A673 (cell line): ENCODE results near the gene CENPU. TPM values are rescaled to one million over a fixed set of nuclear protein-coding genes. Genes with fewer than 3 reads are reported as not detected.

Experiments used
- BruUV-seq: library from RNA; stranded (reverse); fragments of 400-500 nt; replicated peaks from 2 replicates; lab custom pipeline; 2021; lab: Mats Ljungman, UMichigan
- CTCF ChIA-PET: fragments of 300-600 bp; sonication (Branson Sonifier 250); formaldehyde crosslinking; loops from one replicate; lab custom pipeline; 2022; ENCODE audit warnings: antibody characterized with exemption; lab: Charles Lee
- POLR2A ChIA-PET: fragments of 300-600 bp; sonication (Branson Sonifier 250); formaldehyde crosslinking; loops from one replicate; lab custom pipeline; 2022; ENCODE audit warnings: antibody characterized with exemption; ENCODE audit not compliant: low non-redundant PET; lab: Charles Lee
- DNase-seq: peaks from one replicate; pipeline ENCODE4 v3.0.0-alpha.2; 2015; ENCODE audit warnings: low spot score
- H3K27ac ChIP-seq: fragments of 200-600 bp; sonication (generic); 2 replicates; pipeline ENCODE4 v1.5.1; 2016; ENCODE audit warnings: mixed run types, low read depth, mild to moderate bottlenecking, mixed read lengths, antibody characterized with exemption, low read length; ENCODE audit not compliant: poor library complexity, severe bottlenecking
- H3K27me3 ChIP-seq: fragments of 200-600 bp; sonication (generic); replicated peaks from 2 replicates; pipeline ENCODE4 v1.6.1; 2017; ENCODE audit warnings: mixed run types, low read depth, mild to moderate bottlenecking, mixed read lengths, antibody characterized with exemption, low read length; ENCODE audit not compliant: insufficient read depth, poor library complexity
- H3K36me3 ChIP-seq: fragments of 200-600 bp; sonication (generic); 2 replicates; pipeline ENCODE4 v1.6.1; 2016; ENCODE audit warnings: mixed run types, mild to moderate bottlenecking, mixed read lengths, antibody characterized with exemption, low read length; ENCODE audit not compliant: insufficient read depth, poor library complexity, severe bottlenecking
- H3K4me1 ChIP-seq: fragments of 200-600 bp; sonication (generic); 2 replicates; pipeline ENCODE4 v1.6.1; 2017; ENCODE audit warnings: mixed run types, mild to moderate bottlenecking, mixed read lengths, antibody characterized with exemption, low read length; ENCODE audit not compliant: insufficient read depth, poor library complexity, severe bottlenecking
- H3K4me3 ChIP-seq: fragments of 200-600 bp; sonication (generic); 2 replicates; pipeline ENCODE4 v1.5.1; 2016; ENCODE audit warnings: low read depth, mixed run types, mild to moderate bottlenecking, mixed read lengths, low read length; ENCODE audit not compliant: poor library complexity, severe bottlenecking
- H3K9me3 ChIP-seq: fragments of 200-600 bp; sonication (generic); 2 replicates; pipeline ENCODE4 v1.6.1; 2016; ENCODE audit warnings: mixed run types, low read depth, mild to moderate bottlenecking, mixed read lengths, antibody characterized with exemption, low read length; ENCODE audit not compliant: poor library complexity, severe bottlenecking
- EZH2 ChIP-seq: fragments of 200-600 bp; sonication (generic); IDR thresholded peaks from 2 replicates; pipeline ENCODE4 v1.6.1; 2017; ENCODE audit warnings: borderline replicate concordance, low read depth, mild to moderate bottlenecking, mixed read lengths, antibody characterized with exemption, low read length; ENCODE audit not compliant: poor library complexity, severe bottlenecking
- intact Hi-C: fragments of 100-400 bp; cut with micrococcal nuclease; formaldehyde crosslinking; loops from one replicate; pipeline ENCODE4 v1.10.0; 2022; ENCODE audit not compliant: unreplicated experiment
- total RNA-seq: library from RNA; stranded (reverse); gene quantifications from 2 replicates; pipeline ENCODE4 v1.2.3, GENCODE V29; 2021
- TF ChIP-seq, protein P1 (sequence below): fragments of 300-800, 200-600 bp; sonication (generic); conservative IDR thresholded peaks from 2 replicates; pipeline ENCODE4 v1.5.1; 2017; ENCODE audit warnings: low read depth, mild to moderate bottlenecking, antibody characterized with exemption, low read length, moderate library complexity, mixed read lengths

The CENPU gene
- total RNA-seq, 1 experiment from 2014 or later = 87.3 TPM

DNA sequence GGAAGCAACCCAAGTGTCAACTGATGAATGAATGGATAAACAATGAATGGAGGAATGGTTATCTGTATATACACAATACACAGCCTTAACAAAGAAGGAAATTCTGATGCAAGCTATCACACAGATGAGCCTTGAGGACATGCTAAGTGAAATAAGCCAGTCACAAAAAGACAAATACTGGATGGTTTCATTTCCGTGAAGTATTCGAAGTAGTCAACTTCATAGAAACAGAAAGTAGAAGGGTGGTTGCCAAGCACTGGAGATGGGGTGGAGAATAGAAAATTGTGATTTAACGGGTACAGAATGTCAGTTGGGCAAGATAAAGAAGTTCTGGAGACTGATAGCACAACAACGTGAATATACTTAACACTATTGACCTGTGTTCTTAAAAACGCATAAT lies 28.2 kb downstream of the CENPU start:
- no TSS peak for BruUV-seq
- TF ChIP-seq, protein P1, sequence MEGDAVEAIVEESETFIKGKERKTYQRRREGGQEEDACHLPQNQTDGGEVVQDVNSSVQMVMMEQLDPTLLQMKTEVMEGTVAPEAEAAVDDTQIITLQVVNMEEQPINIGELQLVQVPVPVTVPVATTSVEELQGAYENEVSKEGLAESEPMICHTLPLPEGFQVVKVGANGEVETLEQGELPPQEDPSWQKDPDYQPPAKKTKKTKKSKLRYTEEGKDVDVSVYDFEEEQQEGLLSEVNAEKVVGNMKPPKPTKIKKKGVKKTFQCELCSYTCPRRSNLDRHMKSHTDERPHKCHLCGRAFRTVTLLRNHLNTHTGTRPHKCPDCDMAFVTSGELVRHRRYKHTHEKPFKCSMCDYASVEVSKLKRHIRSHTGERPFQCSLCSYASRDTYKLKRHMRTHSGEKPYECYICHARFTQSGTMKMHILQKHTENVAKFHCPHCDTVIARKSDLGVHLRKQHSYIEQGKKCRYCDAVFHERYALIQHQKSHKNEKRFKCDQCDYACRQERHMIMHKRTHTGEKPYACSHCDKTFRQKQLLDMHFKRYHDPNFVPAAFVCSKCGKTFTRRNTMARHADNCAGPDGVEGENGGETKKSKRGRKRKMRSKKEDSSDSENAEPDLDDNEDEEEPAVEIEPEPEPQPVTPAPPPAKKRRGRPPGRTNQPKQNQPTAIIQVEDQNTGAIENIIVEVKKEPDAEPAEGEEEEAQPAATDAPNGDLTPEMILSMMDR = no peak
- TF ChIP-seq EZH2 = no peak
- ChIA-PET CTCF (no interaction called here), POLR2A (no interaction called here)
- DNase-seq = no peak
- intact Hi-C loops = no loop called here
- Histone ChIP-seq H3K4me1 (no peaks in the 10 kb centered on the region), H3K27me3 (no peaks in the 10 kb centered on the region), H3K4me3 (no peak overlapping the region), H3K36me3 (peaks cover 81% of the 10 kb centered on the region), H3K9me3 (no peaks in the 10 kb centered on the region), H3K27ac (no peak overlapping the region)

DNA sequence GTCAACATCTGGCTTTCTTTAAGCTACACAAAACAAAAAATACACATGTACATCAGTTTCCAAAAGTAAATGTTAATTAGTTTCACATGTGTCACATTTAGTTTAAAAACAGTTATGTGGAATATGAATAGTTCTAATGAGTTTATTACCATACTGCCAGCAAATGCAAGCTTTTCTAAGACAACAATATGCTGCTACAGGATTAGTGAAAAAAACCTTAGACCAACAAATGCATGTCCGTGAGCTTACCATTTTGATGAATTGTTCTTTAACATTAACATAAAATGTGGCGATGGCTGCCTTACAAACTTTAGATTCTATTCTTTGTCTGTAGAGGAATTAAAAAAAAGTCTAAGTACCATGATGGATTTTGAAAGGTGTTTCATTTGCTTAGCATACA lies 31.8 kb downstream of the CENPU start:
- POLR2A ChIA-PET = no interaction called here
- H3K27me3 ChIP-seq = no peaks in the 10 kb centered on the region
- no peak for DNase-seq
- H3K27ac ChIP-seq = no peak overlapping the region
- H3K4me3 ChIP-seq = no peak overlapping the region
- H3K36me3 ChIP-seq = peaks cover 67% of the 10 kb centered on the region
- no TSS peak for BruUV-seq
- intact Hi-C loops = no loop called here
- H3K4me1 ChIP-seq = no peaks in the 10 kb centered on the region
- TF ChIP-seq EZH2 = no peak
- TF ChIP-seq, protein P1 = no peak
- no peaks in the 10 kb centered on the region for H3K9me3 ChIP-seq
- CTCF ChIA-PET = no interaction called here

- no TSS peak for BruUV-seq
- no peaks in the 10 kb centered on the region for H3K9me3 ChIP-seq
- no peak for DNase-seq
- H3K27me3 ChIP-seq = no peaks in the 10 kb centered on the region
- ChIA-PET CTCF (no interaction called here), POLR2A (no interaction called here)
- no peak overlapping the region for H3K4me3 ChIP-seq
- TF ChIP-seq, protein P1 = no peak
- no peak for TF ChIP-seq EZH2
- H3K27ac ChIP-seq = no peak overlapping the region
- intact Hi-C loops = no loop called here
- H3K36me3 ChIP-seq = peaks cover 75% of the 10 kb centered on the region
- H3K4me1 ChIP-seq = no peaks in the 10 kb centered on the region
Observed at GRCh38 chr4:184699941-184700340, 34.0 kb downstream of the CENPU start.
